Duodenal mucosa (tissue), 2 donors: ENCODE results near the gene C19orf12.

Experiments used
- H3K27ac ChIP-seq: one replicate; pipeline ENCODE4 v1.7.0; 2013; ENCODE audit warnings: low read depth, low read length
- H3K27me3 ChIP-seq, 2 donors: one replicate each; pipeline ENCODE4 v1.7.0; 2013; ENCODE audit warnings: low read length in 2 of 2, control low read depth in 1 of 2; ENCODE audit not compliant: insufficient read depth in 2 of 2, control insufficient read depth in 1 of 2
- H3K36me3 ChIP-seq, 2 donors: one replicate each; pipeline ENCODE4 v1.7.0; 2013; ENCODE audit warnings: low read length in 2 of 2, control low read depth in 1 of 2; ENCODE audit not compliant: insufficient read depth in 2 of 2, control insufficient read depth in 1 of 2
- H3K4me1 ChIP-seq, 2 donors: one replicate each; pipeline ENCODE4 v1.7.0; 2013; ENCODE audit warnings: low read length in 2 of 2, control low read depth in 1 of 2; ENCODE audit not compliant: insufficient read depth in 2 of 2, control insufficient read depth in 1 of 2
- H3K4me3 ChIP-seq, 2 donors: one replicate each; pipeline ENCODE4 v1.7.0; 2013; ENCODE audit warnings: low read length in 2 of 2, low read depth in 1 of 2
- H3K9ac ChIP-seq, 2 donors: one replicate each; pipeline ENCODE4 v1.7.0; 2013; ENCODE audit warnings: low read length in 2 of 2, low read depth in 1 of 2
- H3K9me3 ChIP-seq, 2 donors: one replicate each; pipeline ENCODE4 v1.7.0; 2013; ENCODE audit warnings: low read length in 2 of 2, control low read depth in 1 of 2; ENCODE audit not compliant: control insufficient read depth in 1 of 2

Gene C19orf12

GRCh38 chr19:29650772-29651387 lies 64.2 kb downstream of the C19orf12 start:
- H3K4me1 ChIP-seq, result peaks cover 3 to 5% of the 10 kb centered on the region in 2 donors
- H3K27me3 ChIP-seq, result no peaks in the 10 kb centered on the region
- no peak overlapping the region for H3K4me3 ChIP-seq
- no peaks in the 10 kb centered on the region for H3K9me3 ChIP-seq
- H3K27ac ChIP-seq, result no peak overlapping the region
- no peak overlapping the region for H3K9ac ChIP-seq
- no peaks in the 10 kb centered on the region for H3K36me3 ChIP-seq
